KG1 (cell line): ENCODE results near the gene ZFAND3.
"Not testable (repeated sequence)": the region's sequence is repeated elsewhere in the genome, so short reads cannot be mapped to it uniquely, and the experiment has no call there.

ENCODE experiments used
- DNase-seq: peaks from one replicate; lab custom pipeline; 2025; lab: John Stamatoyannopoulos, UW

The ZFAND3 gene

DNA sequence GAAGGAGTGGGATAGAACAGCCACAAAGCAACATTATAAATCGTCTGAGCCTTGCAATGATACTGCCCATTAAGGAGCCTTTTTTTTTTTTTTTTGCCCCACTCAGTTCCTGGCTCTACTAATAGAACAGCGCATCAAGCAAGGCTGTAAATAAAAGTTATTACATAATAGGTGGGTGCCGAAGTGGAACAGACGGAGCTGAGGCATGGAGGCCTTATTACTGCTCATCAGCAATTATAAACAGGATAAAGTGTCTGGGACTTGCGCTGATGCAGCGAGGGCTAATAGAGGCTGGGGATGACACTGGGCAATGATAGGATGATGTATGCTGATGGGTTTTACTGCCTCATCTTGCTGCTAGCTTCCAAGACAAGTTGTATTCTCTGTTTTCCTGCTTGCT lies 272.1 kb downstream of the ZFAND3 start:
- no peak for DNase-seq

GRCh38 chr6:38092465-38092864 lies 272.9 kb downstream of the ZFAND3 start:
- DNase-seq, result no peak

DNA sequence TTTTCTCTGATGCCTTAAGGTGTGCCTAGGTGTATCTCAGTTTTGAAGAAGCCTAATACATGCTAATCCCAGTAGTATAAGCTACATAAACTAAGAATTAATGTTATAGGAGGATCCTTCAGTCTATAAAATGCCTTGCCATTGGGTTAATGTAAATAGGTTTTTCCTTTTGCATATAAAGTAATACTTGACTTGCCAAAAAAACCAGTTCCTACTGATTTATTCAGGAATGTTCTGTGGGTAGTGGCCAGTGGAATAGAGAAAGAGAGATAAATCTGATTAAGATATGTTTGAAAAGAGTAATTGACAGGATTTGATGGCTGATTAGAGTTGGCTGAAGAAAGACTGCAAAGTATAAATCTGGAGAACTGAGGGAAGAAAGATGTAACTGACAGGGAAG lies 273.4 kb downstream of the ZFAND3 start:
- no peak for DNase-seq

GRCh38 chr6:38095054-38095453 lies 275.5 kb downstream of the ZFAND3 start:
- DNase-seq, result no peak

GRCh38 chr6:38099221-38099620 lies 279.7 kb downstream of the ZFAND3 start:
- DNase-seq, result no peak

DNA sequence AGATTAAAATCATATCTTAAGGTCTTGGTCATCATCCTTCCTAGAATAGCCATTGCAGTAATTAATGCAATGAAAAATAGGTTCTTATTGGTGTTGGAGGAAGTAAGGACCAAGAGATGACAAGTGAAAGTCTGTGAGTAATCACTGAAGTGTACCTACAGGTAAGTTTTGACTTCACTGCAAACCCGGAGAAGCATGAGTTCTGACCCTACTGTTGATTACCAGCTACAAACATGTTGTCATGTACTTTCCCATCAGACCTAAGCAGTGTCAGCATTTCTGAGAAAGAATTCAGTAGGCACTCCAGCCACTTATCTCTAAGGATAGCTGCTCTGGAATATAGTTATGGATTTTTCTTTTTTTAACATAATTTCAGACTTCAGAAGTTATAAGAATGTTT lies 280.9 kb downstream of the ZFAND3 start:
- no peak for DNase-seq

- DNase-seq, result no peak
These were observed 284.4 kb downstream of the ZFAND3 start for GRCh38 chr6:38103921-38104320.

- no peak for DNase-seq
These were observed 285.5 kb downstream of the ZFAND3 start for GRCh38 chr6:38105066-38105465.

DNA sequence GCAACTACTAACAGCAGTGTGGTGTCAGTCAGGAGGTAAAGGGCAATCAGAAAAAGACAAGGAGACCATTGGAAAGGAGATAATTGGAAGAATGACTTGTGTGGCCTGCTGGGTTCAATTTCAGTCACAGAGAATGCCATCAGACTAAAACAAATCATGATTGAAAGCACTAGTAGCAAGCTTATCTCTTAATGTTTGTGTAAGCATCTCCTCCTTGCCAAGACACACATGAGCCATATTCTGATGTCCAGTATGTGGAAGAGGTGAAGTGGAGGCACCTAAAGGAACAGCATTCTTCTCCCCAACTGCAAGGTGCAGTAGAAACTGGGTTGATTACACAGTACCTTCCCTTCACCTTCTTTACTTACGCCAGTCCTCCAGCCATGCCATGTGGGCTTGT lies 287.5 kb downstream of the ZFAND3 start:
- DNase-seq, result no peak

- no peak for DNase-seq
These were observed 291.0 kb downstream of the ZFAND3 start for GRCh38 chr6:38110481-38110971.

GRCh38 chr6:38112181-38112580 lies 292.7 kb downstream of the ZFAND3 start:
- DNase-seq, result no peak

DNA sequence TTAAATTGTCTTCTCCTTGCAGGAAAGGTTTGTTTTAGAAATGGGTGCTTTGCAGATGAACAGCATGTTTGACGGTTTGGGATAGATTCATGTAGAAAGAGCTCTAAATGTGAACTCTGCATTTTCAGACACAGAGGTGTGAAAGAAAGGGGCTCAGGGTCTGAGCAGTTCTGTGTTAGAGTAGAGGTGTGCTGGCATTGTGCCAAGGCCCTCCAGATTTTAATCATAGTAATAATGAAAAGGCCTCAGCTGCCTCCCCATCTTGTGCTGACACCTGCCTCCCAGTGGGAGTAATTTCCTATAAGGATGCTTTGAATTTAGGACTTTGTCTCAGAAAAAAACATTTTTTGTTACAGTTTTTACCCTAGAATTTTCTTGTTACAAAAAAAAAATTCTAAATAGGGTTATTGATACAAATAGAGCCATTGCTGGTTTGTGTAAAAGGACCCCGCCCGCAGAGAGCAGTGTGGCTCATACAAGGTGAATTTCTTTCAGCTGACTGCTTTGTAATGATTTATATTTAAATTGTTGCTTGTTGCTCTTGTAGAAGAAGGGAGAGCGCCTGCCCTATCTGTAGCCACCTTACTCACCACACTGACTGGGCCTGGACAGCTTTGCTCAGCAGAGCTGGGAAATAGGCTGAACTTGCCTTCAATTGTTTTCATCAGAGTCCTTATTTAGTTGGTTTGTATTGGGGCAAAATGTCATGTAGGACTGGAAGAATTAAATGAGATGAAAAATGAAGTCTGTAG lies 294.5 kb downstream of the ZFAND3 start:
- no peak for DNase-seq

- DNase-seq, result no peak
These were observed 295.6 kb downstream of the ZFAND3 start for GRCh38 chr6:38114976-38115625.

DNA sequence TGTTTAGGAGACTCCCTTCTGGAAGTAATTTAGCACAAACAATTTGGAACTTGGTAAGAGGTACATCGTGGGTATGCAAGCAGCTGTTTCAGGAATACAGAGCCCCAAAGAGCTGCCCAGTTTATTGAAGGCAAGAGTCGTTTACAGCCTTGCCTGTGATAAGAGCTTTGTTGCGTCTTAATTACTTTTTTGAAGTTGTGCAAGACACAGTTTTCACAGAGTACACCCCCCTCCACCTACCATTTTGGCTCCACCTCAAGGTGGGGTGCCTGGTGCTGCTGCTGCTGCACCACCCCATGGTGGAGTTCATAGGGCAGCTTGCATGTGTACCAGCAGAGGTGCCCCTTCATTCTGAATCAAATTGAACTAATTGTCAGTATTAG lies 296.1 kb downstream of the ZFAND3 start:
- DNase-seq, result no peak

- no peak for DNase-seq
These were observed 296.7 kb downstream of the ZFAND3 start for GRCh38 chr6:38116248-38116647.

- no peak for DNase-seq
These were observed 297.8 kb downstream of the ZFAND3 start for GRCh38 chr6:38117281-38117680.

DNA sequence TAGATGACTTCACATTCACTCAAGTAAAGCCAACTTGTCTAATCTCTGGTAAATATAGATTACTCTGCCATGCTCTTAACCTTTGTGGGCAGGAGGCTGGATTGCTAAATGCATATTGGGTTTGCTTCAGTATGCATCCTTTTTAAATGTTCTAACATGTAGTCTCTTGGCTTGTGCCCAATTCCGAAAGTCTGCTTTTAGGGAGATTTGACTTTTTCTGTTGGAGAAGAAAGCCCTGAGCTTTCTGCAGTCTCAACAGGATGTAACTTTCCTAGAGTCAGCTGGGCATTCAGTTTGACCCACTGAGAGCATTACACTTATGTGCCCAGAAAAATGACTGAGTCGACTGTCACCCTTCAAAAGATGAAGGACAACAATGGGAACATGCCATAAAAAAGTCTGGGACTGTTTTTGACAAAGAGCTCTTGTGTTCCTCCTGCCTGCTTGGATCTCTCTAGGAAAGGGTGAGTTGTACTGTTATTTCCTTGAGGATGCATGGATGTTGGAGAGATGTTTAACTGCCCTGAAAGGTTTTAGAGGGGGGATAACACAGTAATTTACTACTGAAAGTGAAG lies 299.4 kb downstream of the ZFAND3 start:
- DNase-seq, result no peak

DNA sequence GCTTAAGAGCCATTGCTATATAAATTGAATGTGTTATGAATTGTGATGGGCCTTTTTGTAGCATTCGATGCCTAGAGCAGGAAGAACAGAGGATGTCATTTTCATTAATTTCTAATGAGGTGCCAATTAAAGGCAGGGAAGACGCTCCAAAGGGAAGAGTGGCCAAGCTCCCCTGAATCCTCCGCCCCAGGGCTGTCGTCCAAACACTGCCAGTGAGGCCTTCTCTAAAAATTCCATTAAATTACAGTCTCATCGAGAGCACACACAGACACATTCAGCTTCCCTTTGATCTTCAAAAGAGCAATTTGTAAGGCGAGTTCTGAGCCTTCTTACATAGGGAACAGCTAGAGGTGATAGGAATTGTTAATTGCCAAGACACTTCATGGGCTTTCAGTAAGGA lies 300.0 kb downstream of the ZFAND3 start:
- DNase-seq, result no peak

DNA sequence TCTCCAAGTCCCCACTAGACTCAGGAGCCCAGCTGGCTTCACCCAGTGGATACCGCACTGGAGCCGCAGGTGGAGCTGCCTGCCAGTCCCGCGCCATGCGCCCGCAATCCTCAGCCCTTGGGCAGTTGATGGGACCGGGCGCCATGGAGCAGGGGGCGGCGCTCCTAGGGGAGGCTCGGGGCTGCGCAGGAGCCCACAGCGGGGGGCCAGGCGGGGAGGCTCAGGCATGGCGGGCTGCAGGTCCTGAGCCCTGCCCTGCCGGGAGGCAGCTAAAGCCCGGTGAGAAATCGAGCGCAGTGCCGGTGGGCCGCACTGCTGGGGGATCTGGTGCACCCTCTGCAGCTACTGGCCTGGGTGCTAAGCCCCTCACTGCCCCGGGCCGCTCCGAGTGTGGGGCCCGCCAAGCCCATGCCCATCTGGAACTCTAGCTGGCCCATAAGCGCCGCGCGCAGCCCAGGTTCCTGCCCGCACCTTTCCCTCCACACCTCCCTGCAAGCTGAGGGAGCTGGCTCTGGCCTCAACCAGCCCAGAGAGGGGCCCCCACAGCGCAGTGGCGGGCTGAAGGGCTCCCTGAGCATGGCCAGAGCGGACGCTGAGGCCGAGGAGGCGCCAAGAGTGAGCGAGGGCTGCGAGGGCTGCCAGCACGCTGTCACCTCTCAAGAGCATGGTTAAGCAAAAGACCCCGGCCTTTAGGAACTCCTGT lies 304.8 kb downstream of the ZFAND3 start:
- DNase-seq, result not testable (repeated sequence)

- DNase-seq, result no peak
These were observed 307.8 kb downstream of the ZFAND3 start for GRCh38 chr6:38127284-38127683.

DNA sequence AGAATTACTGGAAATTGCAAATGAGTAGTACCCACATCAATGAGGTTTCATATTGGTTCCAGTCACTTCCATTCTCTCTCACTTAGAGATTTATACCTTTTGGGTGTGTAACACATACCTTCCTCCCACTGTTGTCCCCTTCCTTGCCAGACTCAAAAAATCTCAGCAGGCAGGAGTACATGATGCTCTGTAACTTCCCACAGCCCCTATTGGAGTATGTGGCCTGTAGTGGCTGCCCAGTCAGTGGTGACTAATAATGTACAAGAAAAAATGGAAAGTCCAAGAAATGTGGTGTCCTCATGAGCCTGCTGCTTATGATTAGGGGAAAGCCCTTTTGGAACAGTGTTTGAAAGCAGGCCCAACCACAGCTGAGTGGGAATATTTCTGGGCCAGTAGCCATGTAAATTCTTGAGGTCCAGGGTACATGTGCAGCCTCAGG lies 312.0 kb downstream of the ZFAND3 start:
- no peak for DNase-seq

DNA sequence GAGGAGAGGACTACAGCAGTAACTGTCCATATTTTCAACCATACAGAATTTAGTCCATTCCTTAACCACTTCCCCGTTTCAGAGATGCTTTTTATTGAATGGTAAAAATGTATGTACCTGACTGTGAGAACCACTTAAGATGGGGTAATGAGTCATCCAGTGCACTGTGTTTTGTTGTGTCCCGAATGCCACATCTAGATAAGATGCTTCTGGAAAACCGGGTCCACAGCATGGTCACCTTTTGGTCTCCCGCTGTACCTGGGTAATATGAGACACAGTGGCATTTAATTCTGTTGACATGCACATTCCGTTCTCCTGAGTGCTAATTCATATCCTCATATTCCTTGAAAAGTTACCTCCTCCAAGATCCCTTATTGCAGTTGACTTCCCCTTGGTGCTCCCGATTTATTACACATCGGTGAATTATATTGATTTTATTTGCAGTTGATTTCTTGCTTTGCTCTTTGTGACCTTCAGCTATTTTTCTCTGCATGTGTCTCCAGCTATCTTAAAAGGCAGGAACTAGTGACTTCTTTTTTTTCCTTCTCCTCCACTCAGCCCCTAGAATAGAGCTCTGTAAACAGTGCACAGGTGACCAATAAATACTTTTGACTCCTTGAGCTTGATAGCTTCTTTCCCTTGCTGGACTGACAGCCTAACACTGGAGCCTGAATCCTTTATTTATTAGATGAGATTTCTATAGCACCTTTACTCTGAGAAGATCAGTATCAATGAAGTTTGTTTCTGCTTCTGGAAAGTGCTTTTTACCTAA lies 314.6 kb downstream of the ZFAND3 start:
- no peak for DNase-seq
